Measurements from ENCODE around the gene CCNB1IP1.

GRCh38 chr14:20328705-20329104, 4.4 kb downstream of the CCNB1IP1 start:
- no peak for TF ChIP-seq CTCF (IDR thresholded peaks at IDR 0.05)
- TF ChIP-seq ZFX (IDR thresholded peaks at IDR 0.05; ENCODE audit: borderline replicate concordance): no peak

All from 22Rv1 (cell line).